GM19239 (cell line): ENCODE data around the gene DEPP1.

ENCODE experiments used
- DNase-seq: peaks from one replicate; pipeline ENCODE4 v3.0.0; 2011; ENCODE audit warnings: low spot score; ENCODE audit not compliant: insufficient read length
- FAIRE-seq: peaks from 2 replicates; lab custom pipeline; 2011; peaks lifted over from hg19 to GRCh38; lab: Jason Lieb, UNC

Gene DEPP1

GRCh38 chr10:44956717-44957706 lies 21.6 kb downstream of the DEPP1 start:
- DNase-seq: no peak
- FAIRE-seq: no peak

- DNase-seq: no peak
- no peak for FAIRE-seq
These were observed 22.4 kb downstream of the DEPP1 start for GRCh38 chr10:44956226-44956625.

DNA sequence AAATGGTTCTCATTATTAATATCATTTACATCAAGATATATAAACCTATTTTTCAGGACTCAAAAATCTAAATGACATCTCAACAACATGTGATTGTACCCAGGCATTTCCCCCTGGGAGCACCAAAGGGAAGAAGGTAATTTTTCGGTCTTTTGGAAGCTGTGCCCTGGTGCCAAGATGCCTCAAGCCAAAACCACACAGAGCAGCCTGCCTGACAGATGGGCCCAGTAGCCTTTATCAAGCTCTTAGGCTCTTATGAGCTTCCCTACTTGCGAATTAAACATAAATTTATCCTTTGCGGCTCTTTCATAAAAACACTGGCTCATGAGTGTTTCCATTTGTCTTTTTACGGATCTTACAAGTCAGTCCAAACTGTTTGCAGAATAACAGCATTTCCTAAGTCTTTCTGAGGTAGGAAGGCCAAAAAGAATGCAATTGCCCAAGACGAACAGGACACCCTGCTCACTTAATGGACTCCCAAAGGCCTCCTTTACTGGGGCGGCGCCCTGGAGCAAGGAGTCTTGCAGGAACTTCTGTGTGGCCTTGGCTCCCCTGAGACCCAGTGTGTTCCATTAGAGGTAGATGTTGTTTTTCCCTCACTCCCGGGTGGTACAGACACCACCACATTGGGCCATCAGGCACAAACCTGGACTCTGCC lies 23.1 kb downstream of the DEPP1 start:
- peak; percentile 35 for FAIRE-seq
- no peak for DNase-seq

GRCh38 chr10:44954962-44955361 lies 23.6 kb downstream of the DEPP1 start:
- FAIRE-seq (no peak), DNase-seq (no peak)

GRCh38 chr10:44954042-44954441 lies 24.6 kb downstream of the DEPP1 start:
- DNase-seq (no peak), FAIRE-seq (no peak)

DNA sequence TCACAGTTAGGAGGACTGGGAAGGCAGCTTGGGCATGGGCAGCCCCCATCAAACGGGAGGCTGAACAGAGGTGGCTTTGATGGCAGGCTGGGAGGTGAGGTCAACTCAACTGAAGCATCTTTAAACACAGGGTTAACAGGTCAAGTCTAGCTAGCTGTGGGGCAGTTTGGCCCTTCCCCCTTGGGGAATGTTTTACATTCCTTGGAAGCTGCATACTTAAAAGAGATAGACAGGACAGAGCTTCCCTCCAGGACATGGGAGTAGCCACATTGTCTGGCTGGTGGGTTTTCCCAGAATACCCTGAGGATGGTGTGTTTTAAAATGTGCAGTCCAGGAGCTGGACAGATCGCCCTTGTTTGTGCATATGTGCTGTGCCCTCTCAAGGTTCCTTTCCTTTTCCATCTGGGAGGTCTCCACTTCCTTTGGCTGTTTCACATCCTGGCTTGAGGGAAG lies 25.8 kb downstream of the DEPP1 start:
- DNase-seq: no peak
- no peak for FAIRE-seq

GRCh38 chr10:44951576-44952226 lies 26.9 kb downstream of the DEPP1 start:
- FAIRE-seq: no peak
- DNase-seq: no peak

DNA sequence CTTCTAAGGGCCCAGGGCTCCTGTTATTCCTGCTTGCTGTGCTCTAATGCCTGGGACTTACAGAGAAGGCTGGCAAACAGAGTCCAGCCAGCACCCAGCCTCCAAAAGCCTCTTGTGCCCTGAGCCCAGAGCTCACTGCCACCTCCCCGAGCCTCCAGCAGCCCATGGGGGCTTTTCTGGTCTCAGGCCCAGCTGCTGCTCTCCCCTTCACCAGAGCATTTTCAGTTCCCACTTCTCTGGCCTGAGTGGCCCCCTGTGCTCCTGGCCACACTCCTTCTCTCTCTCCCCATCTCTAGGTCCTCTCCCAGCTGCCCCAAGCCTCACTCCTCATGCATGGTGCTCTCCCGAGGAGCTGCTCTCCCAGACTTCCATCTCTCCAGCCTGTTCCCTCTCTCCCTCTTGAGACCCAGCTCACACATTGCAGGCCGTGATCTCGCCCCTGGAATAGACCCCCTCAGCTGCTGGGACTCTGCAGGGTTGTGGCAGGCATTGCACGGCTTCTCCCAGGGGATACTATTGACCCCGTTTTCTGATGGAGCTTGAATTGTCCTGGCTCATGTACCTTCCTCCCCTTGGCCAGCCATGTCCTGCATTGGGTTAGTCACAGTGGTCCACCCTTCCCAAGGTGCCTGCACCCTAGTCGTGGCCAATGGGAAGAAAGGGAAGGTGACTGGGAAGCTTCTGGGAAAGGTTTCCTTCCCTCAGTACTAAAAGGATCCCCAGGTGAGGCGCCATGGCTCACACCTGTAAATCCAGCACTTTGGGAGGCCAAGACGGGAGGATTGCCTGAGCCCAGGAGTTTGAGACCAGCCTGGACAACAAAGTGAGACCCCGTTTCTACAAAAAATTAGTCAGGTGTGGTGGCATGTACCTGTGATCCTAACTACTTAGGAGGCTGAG lies 28.0 kb downstream of the DEPP1 start:
- no peak for FAIRE-seq
- DNase-seq: no peak

- DNase-seq (no peak), FAIRE-seq (peak; percentile 72)
These were observed 28.7 kb downstream of the DEPP1 start for GRCh38 chr10:44949915-44950314.

GRCh38 chr10:44949127-44949802 lies 29.3 kb downstream of the DEPP1 start:
- FAIRE-seq: no peak
- no peak for DNase-seq

DNA sequence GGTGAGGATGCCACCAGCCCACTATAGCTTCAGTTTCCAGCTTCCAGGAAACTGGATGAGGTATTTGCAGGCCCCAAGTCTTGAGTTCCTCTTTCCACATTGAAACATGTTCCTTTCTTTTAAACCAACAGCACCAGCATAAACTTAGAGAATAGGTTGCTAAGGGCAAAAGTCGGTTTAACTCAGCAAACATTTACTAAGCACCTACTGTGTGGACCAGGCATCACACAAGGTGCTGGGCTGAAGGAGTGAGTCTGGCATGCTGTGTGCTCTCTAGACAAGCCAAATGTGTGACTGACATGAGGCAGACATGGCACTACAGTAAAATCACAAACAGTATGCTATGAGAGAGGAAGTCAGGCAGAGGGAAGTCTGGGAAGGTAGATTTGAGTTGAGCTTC lies 30.0 kb downstream of the DEPP1 start:
- FAIRE-seq (peak; percentile 8), DNase-seq (no peak)

DNA sequence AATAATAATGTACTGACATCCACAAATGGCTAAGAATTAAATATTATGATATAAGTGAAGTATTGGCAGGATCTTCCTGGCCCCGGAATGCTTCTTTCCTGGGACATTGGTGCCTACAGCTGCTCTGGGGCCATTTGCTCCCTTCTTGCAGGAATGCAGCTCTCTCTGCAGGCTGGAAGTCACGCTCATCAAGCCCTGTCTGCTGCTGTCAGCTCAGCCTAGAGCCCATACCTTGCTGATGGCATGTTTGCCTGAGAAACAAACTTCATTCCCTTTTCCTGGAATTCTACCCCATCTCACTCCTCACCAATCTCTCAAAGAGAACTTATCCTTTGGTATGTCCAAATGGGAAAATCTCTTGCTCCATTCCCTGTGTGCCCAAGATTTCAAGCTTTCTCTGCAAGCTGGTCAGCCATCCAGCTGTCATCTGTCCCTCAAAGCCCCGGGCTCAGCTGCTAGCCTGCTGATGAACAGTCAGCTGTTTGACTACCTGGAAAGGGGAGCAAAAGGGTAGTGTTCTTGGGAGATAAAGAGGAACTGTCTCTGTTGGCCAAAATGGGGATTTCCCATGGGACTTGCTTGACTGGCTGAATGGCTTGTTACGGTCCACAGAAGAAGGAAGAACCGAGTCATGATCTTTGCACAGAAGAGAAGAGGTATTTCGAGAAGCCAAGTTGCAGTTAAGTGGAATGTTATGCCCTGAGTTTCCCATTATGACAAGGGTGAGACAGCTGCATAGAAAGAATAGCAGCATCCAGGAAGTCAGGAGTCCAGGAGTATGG lies 31.0 kb downstream of the DEPP1 start:
- peak; percentile 86 for FAIRE-seq

GRCh38 chr10:44946205-44946604 lies 32.4 kb downstream of the DEPP1 start:
- DNase-seq: no peak

More for the DNA sequence above, 31.0 kb downstream of the DEPP1 start:
- DNase-seq: no peak

DNA sequence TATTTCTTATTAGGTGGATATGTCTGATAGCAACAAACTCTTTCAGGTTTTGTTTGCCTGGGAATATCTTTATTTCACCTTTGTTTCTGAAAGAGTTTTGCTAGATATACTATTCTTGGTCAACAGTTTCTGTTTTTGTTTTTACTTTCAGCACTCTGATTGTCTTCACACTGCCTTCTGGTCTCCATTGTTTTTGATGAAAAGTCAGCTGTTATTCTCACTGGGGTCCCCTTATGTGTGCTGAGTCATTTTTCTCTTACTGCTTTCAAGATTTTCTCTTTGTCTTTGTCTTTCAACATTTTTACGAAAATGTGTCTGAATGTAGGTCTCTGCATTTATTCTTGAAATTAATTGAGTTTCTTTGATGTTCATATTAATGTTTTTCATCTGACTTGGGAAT lies 34.3 kb downstream of the DEPP1 start:
- FAIRE-seq (no peak), DNase-seq (no peak)

More at GRCh38 chr10:44946205-44946604, 32.4 kb downstream of the DEPP1 start:
- peak; percentile 39 for FAIRE-seq

- FAIRE-seq: no peak
- DNase-seq: no peak
These were observed 38.8 kb downstream of the DEPP1 start for GRCh38 chr10:44939691-44940401.

DNA sequence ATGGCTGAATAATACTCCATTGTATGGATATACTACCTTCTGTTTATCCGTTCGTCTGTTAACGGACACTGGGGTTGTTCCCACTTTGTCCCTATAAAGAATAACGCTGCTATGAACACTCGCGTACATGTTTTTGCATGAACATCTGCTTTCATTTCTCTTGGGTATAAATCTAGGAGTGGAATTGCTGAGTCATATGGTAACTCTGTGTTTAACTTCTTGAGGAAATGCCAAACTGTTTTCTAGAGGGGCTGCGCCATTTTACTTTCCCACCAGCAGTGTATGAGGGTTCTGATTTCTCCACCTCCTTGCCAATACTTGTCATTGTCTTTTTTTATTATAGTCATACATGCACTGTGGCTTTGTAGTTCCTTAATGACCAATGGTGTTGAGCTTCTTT lies 39.7 kb downstream of the DEPP1 start:
- DNase-seq (no peak), FAIRE-seq (no peak)

DNA sequence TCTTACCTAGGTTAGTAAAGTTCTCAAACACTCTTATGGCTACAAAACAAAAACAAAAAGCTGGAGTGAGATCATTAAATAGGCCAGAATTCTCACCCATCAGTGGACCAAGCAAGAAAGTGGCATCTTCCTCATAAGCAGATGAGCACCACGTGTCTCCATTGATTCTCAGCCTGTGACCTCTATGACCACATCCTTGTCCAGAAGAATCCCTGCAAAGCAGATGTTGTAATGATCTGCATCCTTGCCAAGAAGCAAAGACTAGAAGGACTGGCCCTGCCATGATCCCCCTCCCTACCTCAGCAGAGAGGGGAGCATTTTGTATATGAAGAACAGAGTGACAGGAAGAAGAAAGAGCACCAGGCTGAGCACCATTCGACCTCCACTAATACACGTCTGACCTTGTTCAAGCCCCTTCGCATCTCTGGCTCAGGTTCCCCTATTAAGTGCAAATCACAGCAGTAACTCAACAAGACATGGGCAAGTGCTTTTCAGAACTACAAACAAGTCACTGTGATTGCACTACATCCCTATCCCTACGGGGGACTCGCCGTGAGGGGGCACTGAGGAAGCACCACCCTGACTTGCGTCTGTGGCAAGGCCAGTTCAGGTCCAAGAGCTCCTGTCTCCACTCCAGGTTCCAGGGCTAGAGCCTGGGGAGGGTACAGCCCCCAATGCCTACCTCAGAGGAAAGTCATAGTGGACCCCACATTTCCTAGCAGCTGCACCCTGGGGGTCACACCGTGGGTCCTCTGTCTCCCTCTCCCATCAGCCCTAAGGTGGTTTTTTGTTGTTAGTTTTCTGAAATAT lies 41.2 kb downstream of the DEPP1 start:
- FAIRE-seq (no peak), DNase-seq (no peak)
